Caco-2 (cell line): Measurements from ENCODE around the gene PITPNM3. TPM values are rescaled to one million over a fixed set of nuclear protein-coding genes. Genes with fewer than 3 reads are reported as not detected.

ENCODE experiments used
- BruUV-seq: library from RNA; stranded (reverse); fragments of 400-500 nt; replicated peaks from 2 replicates; lab custom pipeline; 2021; lab: Mats Ljungman, UMichigan
- CTCF ChIA-PET: fragments of 300-600 bp; sonication (Branson Sonifier 250); formaldehyde crosslinking; loops from one replicate; lab custom pipeline; 2022; ENCODE audit warnings: antibody characterized with exemption; lab: Charles Lee
- POLR2A ChIA-PET: fragments of 300-600 bp; sonication (Branson Sonifier 250); formaldehyde crosslinking; loops from one replicate; lab custom pipeline; 2022; ENCODE audit warnings: antibody characterized with exemption; lab: Charles Lee
- DNase-seq, 2 experiments: peaks; one replicate each; pipeline versions ENCODE4 v3.0.0 to v3.0.0-alpha.2; 2020 to 2022
- H3K27me3 ChIP-seq: replicated peaks from 2 replicates; pipeline ENCODE4 v1.6.0; 2011; ENCODE audit warnings: low read length; ENCODE audit not compliant: control insufficient read depth, insufficient read depth
- H3K36me3 ChIP-seq: 2 replicates; pipeline ENCODE4 v1.5.1; 2011; ENCODE audit warnings: low read length; ENCODE audit not compliant: control insufficient read depth, insufficient read depth
- H3K4me1 ChIP-seq: fragments of 250-450 bp; sonication (Bioruptor Pico); 2 replicates; pipeline ENCODE4 v1.5.1; 2020; ENCODE audit warnings: mild to moderate bottlenecking
- H3K4me3 ChIP-seq: 2 replicates; pipeline ENCODE4 v1.5.1; 2011; ENCODE audit warnings: low read depth, mild to moderate bottlenecking, control low read depth, low read length
- H3K9me3 ChIP-seq: fragments of 250-450 bp; sonication (Bioruptor Pico); 2 replicates; pipeline ENCODE4 v1.5.1; 2020; ENCODE audit warnings: mild to moderate bottlenecking, moderate library complexity
- H3K27ac Mint-ChIP-seq: one replicate; pipeline ENCODE4 v1.8.0; 2022; ENCODE audit warnings: mixed read lengths; ENCODE audit not compliant: unreplicated experiment
- H3K27me3 Mint-ChIP-seq: one replicate; pipeline ENCODE4 v1.8.0; 2022; ENCODE audit warnings: mixed read lengths; ENCODE audit not compliant: insufficient read depth, unreplicated experiment
- H3K36me3 Mint-ChIP-seq: one replicate; pipeline ENCODE4 v1.8.0; 2022; ENCODE audit warnings: mild to moderate bottlenecking, mixed read lengths; ENCODE audit not compliant: insufficient read depth, unreplicated experiment
- H3K4me1 Mint-ChIP-seq: one replicate; pipeline ENCODE4 v1.8.0; 2022; ENCODE audit warnings: low read depth, mixed read lengths; ENCODE audit not compliant: unreplicated experiment
- H3K4me3 Mint-ChIP-seq: one replicate; pipeline ENCODE4 v1.8.0; 2022; ENCODE audit warnings: mild to moderate bottlenecking, moderate library complexity, mixed read lengths; ENCODE audit not compliant: unreplicated experiment
- H3K9me3 Mint-ChIP-seq: one replicate; pipeline ENCODE4 v1.8.0; 2022; ENCODE audit warnings: mixed read lengths; ENCODE audit not compliant: unreplicated experiment
- intact Hi-C: fragments of 100-400 bp; cut with micrococcal nuclease; formaldehyde crosslinking; loops from one replicate; pipeline ENCODE4 v1.10.0; 2022; ENCODE audit not compliant: unreplicated experiment
- total RNA-seq: library from RNA; stranded (reverse); gene quantifications from 2 replicates; pipeline ENCODE4 v1.2.3, GENCODE V29; 2022
- TF ChIP-seq, protein P1 (sequence below), 2 experiments: fragments of 200-600 bp in 1 of 2; IDR thresholded peaks; 1 replicate in 1 of 2; 2 replicates in 1 of 2; pipeline versions ENCODE4 v1.5.1 to v1.8.0; 2011 to 2022; ENCODE audit warnings: antibody characterized with exemption in 1 of 2, control low read depth in 1 of 2, inconsistent platforms in 1 of 2, low read depth in 1 of 2, low read length in 1 of 2, mild to moderate bottlenecking in 1 of 2, moderate library complexity in 1 of 2; ENCODE audit not compliant: insufficient read depth in 1 of 2, severe bottlenecking in 1 of 2, unreplicated experiment in 1 of 2

Gene PITPNM3
- total RNA-seq, 1 experiment from 2014 or later = 0.50 TPM

DNA sequence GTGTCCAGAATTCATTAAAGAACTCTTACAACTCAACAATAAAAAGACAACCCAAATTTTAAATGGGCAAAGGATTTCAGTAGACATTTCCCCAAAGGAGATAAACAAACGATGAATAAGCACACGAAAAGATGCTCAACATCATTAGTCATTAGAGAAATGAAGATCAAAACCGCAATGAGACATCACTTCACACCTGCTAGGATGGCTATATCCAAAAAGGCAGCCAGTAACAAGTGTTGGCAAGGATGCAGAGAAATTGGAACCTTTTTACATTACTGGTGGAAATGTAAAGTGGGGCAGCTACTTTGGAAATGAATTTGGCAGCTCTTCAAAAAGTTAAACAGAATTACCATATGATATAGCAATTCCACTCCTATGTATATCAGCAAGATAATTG, 42.0 kb downstream of the PITPNM3 start:
- ChIA-PET POLR2A (no interaction called here), CTCF (no interaction called here)
- no peaks in the 10 kb centered on the region for H3K4me1 Mint-ChIP-seq
- BruUV-seq = no TSS peak
- H3K27me3 ChIP-seq = no peaks in the 10 kb centered on the region
- H3K36me3 Mint-ChIP-seq = no peaks in the 10 kb centered on the region
- no peaks in the 10 kb centered on the region for H3K36me3 ChIP-seq
- no peak overlapping the region for H3K4me3 ChIP-seq
- no peak overlapping the region for H3K27ac Mint-ChIP-seq
- intact Hi-C loops = no loop called here
- H3K27me3 Mint-ChIP-seq = no peaks in the 10 kb centered on the region
- DNase-seq = no peak
- peaks cover 9% of the 10 kb centered on the region for H3K9me3 Mint-ChIP-seq
- H3K9me3 ChIP-seq = no peaks in the 10 kb centered on the region
- no peak overlapping the region for H3K4me3 Mint-ChIP-seq
- no peaks in the 10 kb centered on the region for H3K4me1 ChIP-seq
- TF ChIP-seq, protein P1, sequence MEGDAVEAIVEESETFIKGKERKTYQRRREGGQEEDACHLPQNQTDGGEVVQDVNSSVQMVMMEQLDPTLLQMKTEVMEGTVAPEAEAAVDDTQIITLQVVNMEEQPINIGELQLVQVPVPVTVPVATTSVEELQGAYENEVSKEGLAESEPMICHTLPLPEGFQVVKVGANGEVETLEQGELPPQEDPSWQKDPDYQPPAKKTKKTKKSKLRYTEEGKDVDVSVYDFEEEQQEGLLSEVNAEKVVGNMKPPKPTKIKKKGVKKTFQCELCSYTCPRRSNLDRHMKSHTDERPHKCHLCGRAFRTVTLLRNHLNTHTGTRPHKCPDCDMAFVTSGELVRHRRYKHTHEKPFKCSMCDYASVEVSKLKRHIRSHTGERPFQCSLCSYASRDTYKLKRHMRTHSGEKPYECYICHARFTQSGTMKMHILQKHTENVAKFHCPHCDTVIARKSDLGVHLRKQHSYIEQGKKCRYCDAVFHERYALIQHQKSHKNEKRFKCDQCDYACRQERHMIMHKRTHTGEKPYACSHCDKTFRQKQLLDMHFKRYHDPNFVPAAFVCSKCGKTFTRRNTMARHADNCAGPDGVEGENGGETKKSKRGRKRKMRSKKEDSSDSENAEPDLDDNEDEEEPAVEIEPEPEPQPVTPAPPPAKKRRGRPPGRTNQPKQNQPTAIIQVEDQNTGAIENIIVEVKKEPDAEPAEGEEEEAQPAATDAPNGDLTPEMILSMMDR (IDR thresholded peaks at IDR 0.05; ENCODE audit: insufficient read depth in 1 of 2, low read depth in 1 of 2, low read length in 1 of 2, severe bottlenecking in 1 of 2, unreplicated experiment in 1 of 2) = no peak

DNA sequence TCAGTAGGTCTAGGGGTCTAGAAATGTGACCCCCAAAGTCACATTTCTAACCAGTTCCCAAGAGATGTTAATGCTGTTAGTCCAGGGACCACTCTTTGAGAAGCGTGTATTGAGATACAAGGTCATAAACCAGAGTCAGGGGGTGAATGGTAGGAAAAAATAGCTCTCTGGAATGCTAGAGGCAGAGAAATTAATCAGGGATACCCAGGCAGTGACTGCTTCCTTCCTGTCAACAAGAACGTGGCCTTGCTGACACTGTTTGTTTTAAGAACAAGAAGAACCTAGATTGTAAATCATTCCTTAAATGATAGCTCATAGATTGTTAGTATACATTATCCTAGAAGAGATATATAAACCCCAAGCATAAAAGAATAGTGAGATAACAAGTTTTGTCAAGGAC, 43.8 kb downstream of the PITPNM3 start:
- intact Hi-C loops = no loop called here
- CTCF ChIA-PET = interaction anchor here (0.6 kb wide), 1 partner anchor 40 kb away, joined by 3 read pairs; no protein-coding TSS in a partner anchor

DNA sequence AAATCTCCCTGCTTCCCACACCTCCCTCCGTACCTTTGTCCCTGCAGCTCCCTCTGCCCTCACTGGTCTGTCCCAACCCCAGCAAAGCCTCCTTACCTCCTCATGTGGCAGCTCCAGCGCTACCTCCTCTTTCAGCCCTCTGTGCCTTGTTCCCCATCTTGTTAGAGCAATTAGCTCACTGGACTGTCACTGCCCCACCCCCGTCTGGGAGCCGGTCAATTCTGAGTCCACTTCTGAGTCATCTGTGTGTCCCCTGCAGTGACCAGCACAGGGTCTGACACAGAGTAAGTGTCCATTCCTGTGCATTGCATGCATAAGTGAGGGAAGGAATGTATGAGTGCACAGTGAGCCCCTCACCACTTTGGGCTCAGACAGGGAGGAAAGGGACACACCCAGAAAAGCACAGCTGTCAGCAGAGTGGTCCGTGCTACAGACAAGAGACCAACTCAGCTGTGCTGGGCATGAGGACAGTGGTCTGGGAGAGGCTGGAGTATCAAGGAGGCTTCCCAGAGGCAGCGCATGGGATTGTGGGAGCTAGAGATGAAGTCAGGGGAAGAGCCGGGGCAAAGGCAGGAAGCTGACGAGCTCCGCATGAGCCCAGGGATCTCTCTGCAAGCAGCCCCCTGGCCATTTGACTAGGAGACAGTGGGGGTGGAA, 45.9 kb downstream of the PITPNM3 start:
- TF ChIP-seq, protein P1 (IDR thresholded peaks at IDR 0.05; ENCODE audit: insufficient read depth in 1 of 2, low read depth in 1 of 2, low read length in 1 of 2, severe bottlenecking in 1 of 2, unreplicated experiment in 1 of 2) = no peak
- ChIA-PET POLR2A (no interaction called here), CTCF (no interaction called here)
- Mint-ChIP-seq H3K27me3 (no peaks in the 10 kb centered on the region), H3K27ac (no peak overlapping the region), H3K4me1 (no peaks in the 10 kb centered on the region), H3K9me3 (no peaks in the 10 kb centered on the region), H3K4me3 (no peak overlapping the region), H3K36me3 (no peaks in the 10 kb centered on the region)
- intact Hi-C loops = no loop called here
- Histone ChIP-seq H3K27me3 (no peaks in the 10 kb centered on the region), H3K9me3 (no peaks in the 10 kb centered on the region), H3K4me1 (no peaks in the 10 kb centered on the region), H3K4me3 (no peak overlapping the region), H3K36me3 (no peaks in the 10 kb centered on the region)
- no TSS peak for BruUV-seq
- no peak for DNase-seq

More for the DNA sequence above, 43.8 kb downstream of the PITPNM3 start:
- no TSS peak for BruUV-seq
- H3K4me3 Mint-ChIP-seq = no peak overlapping the region
- Histone ChIP-seq H3K36me3 (no peaks in the 10 kb centered on the region), H3K27me3 (no peaks in the 10 kb centered on the region), H3K4me3 (no peak overlapping the region), H3K4me1 (no peaks in the 10 kb centered on the region), H3K9me3 (no peaks in the 10 kb centered on the region)
- no peaks in the 10 kb centered on the region for H3K9me3 Mint-ChIP-seq
- no peak for DNase-seq
- no peaks in the 10 kb centered on the region for H3K27me3 Mint-ChIP-seq
- TF ChIP-seq, protein P1 (IDR thresholded peaks at IDR 0.05; ENCODE audit: insufficient read depth in 1 of 2, low read depth in 1 of 2, low read length in 1 of 2, severe bottlenecking in 1 of 2, unreplicated experiment in 1 of 2) = no peak
- H3K4me1 Mint-ChIP-seq = no peaks in the 10 kb centered on the region
- H3K27ac Mint-ChIP-seq = no peak overlapping the region
- POLR2A ChIA-PET = no interaction called here
- H3K36me3 Mint-ChIP-seq = no peaks in the 10 kb centered on the region
